ENCODE results near the gene FLNB. TPM values are rescaled to one million over a fixed set of nuclear protein-coding genes. Genes with fewer than 3 reads are reported as not detected.

FLNB gene
- polyA plus RNA-seq, 3 donors, result 168 to 173 (median 169) TPM

DNA sequence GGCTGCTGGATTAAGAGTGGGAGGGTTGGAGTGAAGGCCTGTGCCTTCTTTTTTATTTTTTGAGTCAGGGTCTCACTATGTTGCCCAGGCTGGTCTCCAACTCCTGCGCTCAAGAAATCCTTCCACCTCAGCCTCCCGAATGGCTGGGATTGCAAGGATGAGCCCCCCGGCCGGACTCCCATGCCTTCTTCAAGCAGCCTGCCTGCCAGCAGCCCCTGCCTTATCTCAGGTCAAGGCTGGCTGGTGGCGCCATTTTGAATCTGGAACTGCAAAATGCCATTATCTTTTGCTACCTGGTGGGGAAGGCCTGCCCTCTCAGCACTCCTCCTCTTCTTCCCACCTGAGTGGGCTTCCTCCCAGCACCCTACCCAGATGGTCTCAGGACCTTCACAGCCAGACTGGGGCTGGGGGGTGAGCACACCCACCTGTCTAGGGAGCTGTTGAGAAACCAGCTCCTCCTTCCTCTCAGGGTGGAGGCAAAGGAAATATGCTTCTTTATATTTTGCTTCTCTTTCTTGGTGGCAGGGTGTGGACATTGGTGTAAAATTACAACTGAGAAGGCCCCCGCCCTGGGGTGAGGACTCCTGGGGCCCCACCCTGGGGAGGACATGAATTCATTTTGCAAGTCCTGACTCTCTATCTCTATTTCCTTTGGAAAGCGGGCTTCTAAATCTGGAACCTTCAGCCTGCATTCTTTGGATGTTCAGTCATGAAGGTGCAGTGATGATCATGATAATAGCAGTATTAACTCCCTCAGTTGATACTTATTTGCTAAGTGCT lies 7.7 kb upstream of the FLNB start:
- DNase-seq (ENCODE audit: extremely low read depth in 1 of 11, low read depth in 9 of 11, low spot score in 4 of 11), result no peak

DNA sequence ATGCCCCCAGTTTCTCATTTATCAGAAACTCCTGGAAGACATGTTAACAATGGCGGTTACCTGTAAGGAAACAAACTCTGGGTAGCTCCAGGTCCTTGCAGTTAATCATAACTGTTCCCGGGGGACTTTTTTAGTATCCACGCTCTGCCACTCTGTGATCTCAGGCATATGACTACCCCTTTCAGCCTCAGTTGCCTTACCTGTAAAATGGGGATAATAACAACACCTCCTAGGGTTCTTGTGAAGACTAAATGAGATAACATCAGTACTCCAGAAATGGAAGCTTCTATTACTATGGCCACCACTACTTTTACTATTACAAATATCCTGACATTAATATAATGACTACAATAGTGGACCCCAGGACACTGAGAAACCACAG lies 7.1 kb upstream of the FLNB start:
- no peak for DNase-seq (ENCODE audit: extremely low read depth in 1 of 11, low read depth in 9 of 11, low spot score in 4 of 11)

DNA sequence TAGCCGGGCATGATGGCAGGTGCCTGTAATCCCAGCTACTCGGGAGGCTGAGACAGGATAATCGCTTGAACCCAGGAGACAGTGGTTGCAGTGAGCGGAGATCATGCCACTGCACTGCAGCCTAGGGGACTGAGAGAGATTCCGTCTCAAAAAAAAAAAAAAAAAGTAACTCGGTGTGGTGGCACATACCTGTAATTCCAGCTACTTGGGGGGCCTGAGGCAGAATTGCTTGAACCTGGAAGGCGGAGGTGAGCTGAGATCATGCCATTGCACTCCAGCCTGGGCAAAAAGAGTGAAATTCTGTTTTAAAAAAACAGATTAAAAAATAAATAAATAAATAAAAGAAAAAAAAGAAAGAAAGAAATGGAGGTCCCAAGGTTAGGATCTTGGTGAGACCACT lies 6.2 kb upstream of the FLNB start:
- no peak for DNase-seq (ENCODE audit: extremely low read depth in 1 of 11, low read depth in 9 of 11, low spot score in 4 of 11)

DNA sequence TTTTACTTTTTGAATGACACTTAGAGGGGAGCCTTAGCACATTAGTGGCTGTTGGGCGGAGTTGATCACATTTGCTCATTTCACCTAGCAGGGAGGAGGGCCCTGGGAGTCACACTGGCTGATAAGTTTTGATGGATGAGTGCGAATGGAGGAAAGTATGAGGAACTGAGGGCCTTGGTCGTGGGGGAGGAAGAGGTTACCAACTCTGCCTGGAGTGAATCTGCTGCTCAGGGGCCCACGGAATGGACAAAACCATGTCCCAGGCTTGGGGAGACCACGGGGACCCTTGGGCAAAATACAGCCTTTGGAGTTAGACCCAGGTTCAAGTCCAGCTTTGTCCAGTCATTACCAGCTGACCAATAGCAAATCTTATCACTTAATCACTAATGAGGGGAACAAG lies 5.1 kb upstream of the FLNB start:
- no peak for DNase-seq (ENCODE audit: extremely low read depth in 1 of 11, low read depth in 9 of 11, low spot score in 4 of 11)

DNA sequence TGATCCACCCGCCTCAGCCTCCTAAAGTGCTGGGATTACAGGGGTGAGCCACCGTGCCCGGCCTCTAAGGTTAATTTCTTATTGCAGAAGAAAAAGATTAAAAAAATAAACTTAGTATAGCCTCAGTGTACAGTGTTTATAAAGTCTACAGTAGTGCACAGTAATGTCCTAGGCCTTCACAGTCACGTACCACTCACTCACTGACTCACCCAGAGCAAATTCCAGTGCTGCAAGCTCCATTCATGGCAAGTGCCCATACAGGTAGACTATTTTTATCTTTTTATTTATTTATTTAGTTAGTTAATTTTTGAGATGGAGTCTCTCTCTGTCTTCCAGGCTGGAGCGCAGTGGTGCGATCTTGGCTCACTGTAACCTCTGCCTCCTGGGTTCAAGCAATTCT lies 3.2 kb upstream of the FLNB start:
- no peak for DNase-seq (ENCODE audit: extremely low read depth in 1 of 11, low read depth in 9 of 11, low spot score in 4 of 11)

DNA sequence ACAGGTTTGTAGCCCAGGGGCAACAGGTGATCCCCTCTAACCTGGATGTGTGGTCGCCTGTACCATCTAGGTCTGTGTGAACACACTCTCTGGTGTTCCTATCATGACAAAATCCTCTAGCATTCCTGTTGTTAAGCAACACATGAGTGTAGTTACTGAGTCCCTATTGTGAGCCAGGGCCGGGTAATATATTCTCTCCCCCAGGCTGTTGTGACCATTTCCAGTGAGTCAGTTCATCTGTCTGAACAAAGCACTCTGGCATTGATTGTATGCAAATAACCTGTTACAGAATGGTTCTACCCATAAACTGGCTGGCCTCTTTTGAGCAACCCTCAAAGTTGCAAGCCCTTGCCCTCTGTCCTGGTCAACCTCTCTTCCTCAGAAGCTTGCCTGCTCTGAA lies 2.6 kb upstream of the FLNB start:
- DNase-seq (ENCODE audit: extremely low read depth in 1 of 11, low read depth in 9 of 11, low spot score in 4 of 11), result no peak

DNA sequence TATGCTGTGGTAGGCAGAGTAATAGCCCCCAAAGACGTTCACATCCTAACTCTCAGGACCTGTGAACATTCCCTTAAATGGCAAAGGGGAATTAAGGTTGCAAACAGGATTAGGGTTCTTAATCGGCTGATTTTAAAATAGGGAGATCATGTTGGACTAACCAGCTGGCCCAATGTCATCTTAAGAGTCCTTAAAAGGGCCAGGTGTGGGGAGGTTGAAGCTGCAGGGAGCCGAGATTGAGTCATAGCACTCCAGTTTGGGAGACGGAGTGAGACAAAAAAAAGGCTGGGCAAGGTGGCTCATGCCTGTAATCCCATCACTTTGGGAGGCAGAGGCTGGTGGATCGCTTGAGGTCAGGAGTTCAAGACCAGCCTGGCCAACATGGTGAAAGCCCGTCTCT lies 1.6 kb upstream of the FLNB start:
- no peak for DNase-seq (ENCODE audit: extremely low read depth in 1 of 11, low read depth in 9 of 11, low spot score in 4 of 11)

DNA sequence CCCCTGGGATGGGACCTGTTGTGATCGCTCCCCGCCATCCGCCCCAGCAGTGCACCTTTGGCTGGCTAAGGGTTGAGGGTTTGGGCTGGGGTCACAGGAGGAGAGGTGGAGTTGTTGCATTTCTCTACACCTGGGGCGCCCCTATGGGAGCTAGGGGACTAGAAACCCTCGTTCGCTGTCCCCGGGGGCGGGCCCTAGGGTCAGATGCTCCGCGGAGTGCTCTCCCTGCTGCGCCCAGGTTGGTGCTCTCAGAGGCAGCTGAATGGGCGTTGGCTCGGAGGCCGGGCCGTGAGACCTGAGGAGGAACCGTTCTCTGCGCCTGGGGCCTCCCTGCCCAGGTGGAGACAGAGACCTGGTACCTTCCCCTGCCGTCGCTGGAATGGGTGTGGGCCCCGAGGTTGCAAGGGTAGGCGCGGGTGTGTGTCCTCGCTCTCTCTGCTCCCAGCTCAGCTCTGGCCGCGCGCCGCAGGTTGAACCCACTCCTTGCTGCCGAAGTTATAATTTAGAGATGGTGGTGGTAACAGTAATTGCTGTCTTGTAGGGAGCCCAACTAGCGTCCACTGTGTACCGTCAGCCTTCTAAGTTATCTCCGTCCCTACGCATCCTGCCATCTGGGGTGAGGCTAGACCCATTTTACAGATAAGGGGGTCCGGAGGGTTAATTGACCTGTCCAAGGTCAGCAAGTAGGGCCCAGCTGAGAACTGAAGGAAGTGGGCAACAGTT lies 965 bp downstream of the FLNB start:
- DNase-seq (ENCODE audit: extremely low read depth in 1 of 11, low read depth in 9 of 11, low spot score in 4 of 11), result no peak

DNA sequence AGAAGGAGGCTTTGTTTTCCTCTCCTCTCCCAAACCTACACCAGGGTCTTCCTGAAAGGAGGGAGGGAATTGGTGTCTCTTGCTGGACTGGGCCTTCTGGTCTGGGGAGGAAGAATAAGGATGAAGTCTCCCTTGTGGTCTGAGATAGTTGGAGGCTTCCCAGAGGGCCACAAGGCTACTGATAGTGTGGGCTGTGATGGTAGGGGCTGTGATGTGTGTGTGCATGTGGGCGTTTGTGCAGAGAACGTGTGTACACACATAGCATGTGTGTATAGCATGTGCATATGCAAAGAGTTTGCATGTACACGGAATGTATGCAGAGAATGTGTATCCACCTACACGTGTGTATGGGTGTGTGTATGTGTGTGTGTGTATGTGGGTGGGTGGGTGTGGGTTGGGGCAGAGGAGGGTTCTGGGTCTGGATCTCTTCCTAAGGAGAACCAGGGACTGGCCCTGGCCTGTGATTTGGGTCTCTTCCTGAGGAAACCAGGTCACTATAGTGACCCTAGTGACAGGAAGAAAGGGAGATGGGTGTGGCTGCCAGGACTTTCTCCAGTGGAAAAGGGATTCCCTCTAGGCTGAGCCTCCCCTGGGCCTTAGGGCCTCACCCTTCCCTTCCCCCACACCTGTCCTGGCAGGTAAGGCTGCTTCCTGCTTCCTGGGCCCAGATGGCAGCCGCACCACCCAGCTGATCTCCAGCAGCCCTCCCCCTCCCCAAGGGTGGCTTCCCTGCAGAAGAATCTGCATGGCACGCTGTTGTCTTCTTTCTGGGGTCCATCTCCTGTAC lies 1.7 kb downstream of the FLNB start:
- DNase-seq (ENCODE audit: extremely low read depth in 1 of 11, low read depth in 9 of 11, low spot score in 4 of 11), result no peak

DNA sequence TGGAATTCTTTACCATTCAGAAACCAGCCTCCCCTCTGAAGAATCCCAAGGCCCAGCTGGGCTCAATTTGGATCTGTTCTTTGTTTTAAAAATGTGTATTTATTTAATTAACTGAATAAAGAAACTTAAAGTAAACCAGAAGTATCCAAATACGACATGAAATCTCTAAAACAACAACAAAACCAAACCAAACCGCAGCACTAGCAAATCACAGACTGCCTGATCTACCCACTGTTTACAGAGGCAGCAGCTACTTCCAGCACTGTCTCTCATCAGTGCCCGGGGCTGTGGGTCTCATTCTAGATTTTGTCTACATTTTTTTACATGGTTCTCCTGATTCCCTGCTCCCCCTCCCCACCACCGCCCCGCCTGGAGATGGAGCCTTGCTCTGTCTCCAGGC lies 2.3 kb downstream of the FLNB start:
- no peak for DNase-seq (ENCODE audit: extremely low read depth in 1 of 11, low read depth in 9 of 11, low spot score in 4 of 11)

DNA sequence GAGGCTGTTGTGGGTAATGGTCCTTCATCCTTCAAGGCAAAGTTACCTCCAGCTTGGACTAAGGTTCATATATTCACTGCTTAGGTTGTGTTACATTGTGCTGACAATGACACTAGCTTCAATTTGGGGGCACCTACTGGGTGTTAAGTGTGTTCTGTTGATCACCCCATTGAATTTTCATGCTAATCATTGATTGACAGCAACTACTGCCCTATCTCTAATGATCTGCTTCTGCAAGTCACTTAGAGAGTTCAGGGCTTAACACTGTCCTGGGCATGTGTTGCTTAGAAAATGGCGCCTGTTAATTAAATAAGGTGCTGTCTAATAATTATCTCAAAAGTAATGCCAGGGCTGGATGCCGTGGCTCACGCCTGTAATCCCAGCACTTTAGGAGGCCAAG lies 3.4 kb downstream of the FLNB start:
- no peak for DNase-seq (ENCODE audit: extremely low read depth in 1 of 11, low read depth in 9 of 11, low spot score in 4 of 11)

DNA sequence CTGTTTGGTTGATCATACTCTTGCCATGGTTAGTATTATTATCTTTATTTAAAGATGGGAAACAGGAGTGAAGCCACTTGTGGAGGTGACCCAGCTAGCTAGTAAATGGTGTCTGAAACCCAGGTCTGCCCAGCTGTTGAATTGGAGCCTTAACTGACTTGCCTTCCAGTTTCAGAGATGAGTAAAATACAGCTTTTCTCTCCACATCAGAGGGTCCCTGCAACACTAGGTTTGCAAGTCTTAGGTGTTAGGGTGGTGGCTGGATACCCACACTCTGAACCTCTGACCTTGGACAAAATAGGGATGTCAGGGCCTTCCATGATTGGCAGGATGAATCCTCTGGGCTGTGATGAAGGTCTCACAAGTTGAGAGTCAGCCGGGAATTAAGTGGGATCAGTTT lies 4.1 kb downstream of the FLNB start:
- DNase-seq (ENCODE audit: extremely low read depth in 1 of 11, low read depth in 9 of 11, low spot score in 4 of 11), result no peak

DNA sequence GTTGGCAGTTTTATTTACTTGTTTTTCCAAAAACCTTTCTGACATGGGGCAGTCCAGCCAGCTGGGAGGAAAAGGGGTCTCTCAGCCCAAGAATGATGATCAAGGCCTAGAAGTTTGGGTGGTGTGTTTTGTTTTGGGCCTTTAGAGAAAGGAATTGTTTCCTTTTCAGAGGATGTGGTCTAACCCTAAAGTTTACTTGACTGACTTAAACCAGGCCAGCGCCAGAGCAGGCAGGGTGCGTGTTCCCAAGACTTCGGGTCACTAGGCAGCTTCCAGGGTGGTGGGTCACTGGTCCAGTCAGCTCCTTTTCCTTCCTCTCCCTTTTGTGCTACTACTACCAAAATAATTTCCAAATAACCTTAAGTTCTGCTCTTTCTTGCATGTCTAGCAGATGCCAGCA lies 4.9 kb downstream of the FLNB start:
- no peak for DNase-seq (ENCODE audit: extremely low read depth in 1 of 11, low read depth in 9 of 11, low spot score in 4 of 11)

DNA sequence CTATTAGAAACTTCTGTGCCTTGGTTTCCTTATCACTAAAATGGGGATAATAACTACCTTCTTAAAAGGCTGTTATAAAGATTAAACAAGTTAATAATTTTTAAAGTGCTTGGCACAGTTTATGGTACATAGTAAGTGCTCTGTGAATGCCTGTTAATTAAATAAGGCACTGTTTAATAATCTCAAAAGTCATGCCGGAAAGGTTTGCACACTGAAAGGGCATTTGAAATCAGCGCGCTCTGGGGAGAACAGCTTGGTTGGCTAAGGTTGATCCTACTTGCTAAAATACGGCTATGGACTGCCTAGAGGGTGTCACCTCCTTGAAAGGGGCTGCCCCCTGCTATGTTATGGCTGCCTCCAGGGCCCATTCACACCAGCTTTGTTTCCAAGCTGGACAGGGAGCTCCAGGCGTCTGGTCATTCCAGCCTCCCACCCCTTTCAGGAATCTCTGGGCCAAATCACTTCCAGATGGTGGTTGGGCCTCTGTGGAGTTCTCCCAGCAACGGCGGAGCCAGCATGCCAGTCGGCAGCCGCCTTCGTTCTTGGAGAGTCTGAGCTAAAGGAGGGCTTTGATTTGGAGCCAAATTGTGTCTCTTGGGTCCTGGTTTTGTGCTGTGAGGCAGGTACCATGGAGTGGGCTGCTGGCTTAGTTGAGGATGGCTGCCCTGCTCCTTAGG lies 5.9 kb downstream of the FLNB start:
- DNase-seq (ENCODE audit: extremely low read depth in 1 of 11, low read depth in 9 of 11, low spot score in 4 of 11), result no peak

DNA sequence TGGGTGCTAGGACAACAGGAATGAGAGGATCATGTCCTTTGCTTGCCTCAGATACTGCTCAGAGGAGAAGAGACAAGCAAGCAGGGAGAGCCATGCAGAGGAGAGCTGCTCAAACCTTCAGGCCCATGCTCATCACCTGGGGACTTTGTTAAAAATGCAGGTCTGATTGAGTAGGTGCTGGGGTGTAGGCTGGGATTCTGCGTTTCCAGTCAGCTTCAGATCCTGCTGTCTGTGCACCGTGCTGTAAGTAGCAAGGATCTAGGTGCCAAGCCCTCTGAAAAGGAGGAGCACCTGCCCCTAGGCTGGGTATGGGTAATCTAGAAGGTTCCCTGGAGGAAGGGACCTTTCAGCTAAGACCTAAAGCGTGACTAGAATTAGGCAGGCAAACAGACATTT lies 7.3 kb downstream of the FLNB start:
- DNase-seq (ENCODE audit: extremely low read depth in 1 of 11, low read depth in 9 of 11, low spot score in 4 of 11), result no peak

DNA sequence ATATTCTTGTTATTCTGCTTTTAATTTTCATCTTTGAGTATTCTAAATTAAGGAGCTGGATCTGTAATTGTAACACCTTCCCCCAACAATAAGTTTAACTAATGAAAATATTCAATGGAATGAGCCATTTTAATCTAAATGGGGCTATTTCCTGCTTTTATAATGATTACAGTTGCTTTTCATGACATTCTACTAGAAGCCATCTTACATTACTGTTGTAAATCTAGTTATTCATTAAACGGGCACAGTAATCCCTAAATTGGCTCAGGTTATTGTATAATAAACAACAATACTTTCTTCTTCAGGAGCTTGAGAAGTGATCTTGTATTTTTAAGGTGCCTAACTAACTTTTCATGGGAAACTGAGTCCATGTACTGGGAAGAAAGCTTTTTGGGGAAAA lies 8.5 kb downstream of the FLNB start:
- no peak for DNase-seq (ENCODE audit: extremely low read depth in 1 of 11, low read depth in 9 of 11, low spot score in 4 of 11)

DNA sequence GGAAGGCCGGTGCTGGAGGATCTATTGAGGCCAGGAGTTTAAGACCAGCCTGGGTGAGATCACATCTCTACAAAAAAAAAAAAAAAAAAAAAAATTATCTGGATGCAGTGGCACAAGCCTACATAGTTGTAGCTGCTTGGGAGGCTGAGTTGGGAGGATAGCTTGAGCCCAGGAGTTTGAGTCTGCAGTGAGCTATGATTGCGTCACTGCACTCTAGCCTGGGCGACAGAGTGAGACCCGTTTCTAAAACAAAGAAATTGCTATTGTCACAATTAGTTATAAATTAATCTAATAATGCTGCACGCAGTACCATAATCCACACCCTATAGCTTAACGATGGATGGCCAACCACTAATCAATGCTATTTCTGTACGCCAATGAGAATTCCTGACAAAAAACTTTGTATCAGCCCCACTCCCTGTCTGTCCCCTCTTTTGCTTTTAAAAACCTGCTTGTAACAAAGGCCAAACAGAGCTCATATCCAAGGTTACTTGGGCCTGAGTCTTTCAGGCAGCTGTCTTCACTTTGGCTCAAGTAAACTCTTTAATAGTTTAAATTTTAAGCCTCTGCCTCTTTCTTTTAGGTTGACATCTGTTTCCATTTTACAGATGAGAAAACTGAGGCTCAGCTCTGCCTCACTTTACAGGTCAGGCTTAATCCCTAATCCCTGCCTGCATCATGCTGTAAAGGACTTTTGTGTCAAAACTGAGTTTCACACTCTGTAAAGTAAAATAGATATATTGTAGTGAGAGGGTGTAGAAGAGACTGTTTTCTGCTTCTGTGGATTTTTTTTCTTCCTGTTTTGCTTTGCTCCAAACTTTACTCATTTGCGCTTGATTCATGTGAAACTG lies 10.9 kb downstream of the FLNB start:
- DNase-seq (ENCODE audit: extremely low read depth in 1 of 11, low read depth in 9 of 11, low spot score in 4 of 11), result no peak

DNA sequence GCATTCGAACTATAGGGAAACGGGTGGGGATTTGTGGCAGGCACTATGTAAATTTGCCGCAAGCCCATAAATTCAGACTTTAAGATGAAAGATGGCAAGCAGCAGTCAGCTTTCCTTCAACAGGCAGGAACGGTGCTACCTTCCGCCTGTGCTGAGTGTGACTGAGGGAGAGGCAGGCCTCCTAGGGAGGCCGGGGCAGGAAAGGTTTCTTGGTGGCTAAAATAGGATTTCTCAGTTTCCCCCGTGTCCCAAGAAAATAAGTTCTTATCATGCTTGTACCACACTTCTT lies 12.5 kb downstream of the FLNB start:
- DNase-seq (ENCODE audit: extremely low read depth in 1 of 11, low read depth in 9 of 11, low spot score in 4 of 11), result no peak

All from renal cortex interstitium (tissue), 11 donors.